Astrocyte (in vitro differentiated cells and primary cell): ENCODE measurements around the gene GLB1L. TPM values are rescaled to one million over a fixed set of nuclear protein-coding genes. Genes with fewer than 3 reads are reported as not detected.

Experiments used
- DNase-seq: peaks from one replicate; pipeline ENCODE4 v3.0.0-alpha.2; 2010; ENCODE audit warnings: low read depth
- FAIRE-seq: peaks from 2 replicates; lab custom pipeline; 2011; peaks lifted over from hg19 to GRCh38; lab: Jason Lieb, UNC
- H2AFZ ChIP-seq: 2 replicates; pipeline ENCODE4 v1.6.0; 2012; ENCODE audit warnings: low read depth, low read length, inconsistent platforms
- H3K27ac ChIP-seq: 2 replicates; pipeline ENCODE4 v1.5.1; 2011; ENCODE audit warnings: low read depth, low read length, inconsistent platforms
- H3K27me3 ChIP-seq: 2 replicates; pipeline ENCODE4 v1.6.0; 2011; ENCODE audit warnings: low read length, inconsistent platforms; ENCODE audit not compliant: insufficient read depth
- H3K36me3 ChIP-seq: 2 replicates; pipeline ENCODE4 v1.5.1; 2011; ENCODE audit warnings: low read length, inconsistent platforms; ENCODE audit not compliant: insufficient read depth
- H3K4me1 ChIP-seq: 2 replicates; pipeline ENCODE4 v1.5.1; 2011; ENCODE audit warnings: low read length, inconsistent platforms; ENCODE audit not compliant: insufficient read depth
- H3K4me2 ChIP-seq: 2 replicates; pipeline ENCODE4 v1.6.0; 2012; ENCODE audit warnings: low read length, inconsistent platforms
- H3K4me3 ChIP-seq: 2 replicates; pipeline ENCODE4 v1.5.1; 2011; ENCODE audit warnings: low read depth, mild to moderate bottlenecking, low read length, inconsistent platforms; ENCODE audit not compliant: insufficient read depth
- H3K79me2 ChIP-seq: 2 replicates; pipeline ENCODE4 v1.6.0; 2012; ENCODE audit warnings: mild to moderate bottlenecking, low read length, inconsistent platforms; ENCODE audit not compliant: insufficient read depth
- H3K9ac ChIP-seq: 2 replicates; pipeline ENCODE4 v1.6.0; 2012; ENCODE audit warnings: mild to moderate bottlenecking, low read length, inconsistent platforms
- H3K9me3 ChIP-seq: 2 replicates; pipeline ENCODE4 v1.5.1; 2012; ENCODE audit warnings: low read depth, mild to moderate bottlenecking, low read length, inconsistent platforms; ENCODE audit not compliant: insufficient read depth
- H4K20me1 ChIP-seq: 2 replicates; pipeline ENCODE4 v1.6.0; 2012; ENCODE audit warnings: low read length, inconsistent platforms; ENCODE audit not compliant: insufficient read depth
- H3K27ac Mint-ChIP-seq: one replicate; pipeline ENCODE4 v1.8.0; 2021; ENCODE audit warnings: mild to moderate bottlenecking, mixed read lengths; ENCODE audit not compliant: unreplicated experiment
- H3K27me3 Mint-ChIP-seq: one replicate; pipeline ENCODE4 v1.8.0; 2021; ENCODE audit warnings: low read depth, mixed read lengths; ENCODE audit not compliant: unreplicated experiment
- H3K36me3 Mint-ChIP-seq: one replicate; pipeline ENCODE4 v1.8.0; 2021; ENCODE audit warnings: low read depth, mixed read lengths; ENCODE audit not compliant: unreplicated experiment
- H3K4me1 Mint-ChIP-seq: one replicate; pipeline ENCODE4 v1.8.0; 2021; ENCODE audit warnings: low read depth, mixed read lengths; ENCODE audit not compliant: unreplicated experiment
- H3K4me3 Mint-ChIP-seq: one replicate; pipeline ENCODE4 v1.8.0; 2021; ENCODE audit warnings: mild to moderate bottlenecking, moderate library complexity, mixed read lengths; ENCODE audit not compliant: unreplicated experiment
- H3K9me3 Mint-ChIP-seq: one replicate; pipeline ENCODE4 v1.8.0; 2021; ENCODE audit warnings: mild to moderate bottlenecking, mixed read lengths; ENCODE audit not compliant: unreplicated experiment
- CTCF ChIP-seq: IDR thresholded peaks from 2 replicates; pipeline ENCODE4 v1.5.1; 2011; ENCODE audit warnings: low read depth, mild to moderate bottlenecking, inconsistent platforms, low read length, moderate library complexity; ENCODE audit not compliant: insufficient read depth
- EZH2 ChIP-seq: IDR thresholded peaks from 2 replicates; pipeline ENCODE4 v1.6.1; 2012; ENCODE audit warnings: mild to moderate bottlenecking, low read length, inconsistent platforms; ENCODE audit not compliant: insufficient read depth
- total RNA-seq: library from RNA; stranded (reverse); gene quantifications from 2 replicates; pipeline ENCODE4 v1.2.1, GENCODE V29; 2021

GLB1L gene
- total RNA-seq, 1 donor from 2014 or later = 2.7 TPM

- H3K4me1 ChIP-seq = peaks cover 13% of the 10 kb centered on the region
- no peak for FAIRE-seq
- H3K9ac ChIP-seq = no peak overlapping the region
- Mint-ChIP-seq H3K4me1 (peaks cover 15% of the 10 kb centered on the region), H3K36me3 (no peaks in the 10 kb centered on the region), H3K4me3 (no peak overlapping the region), H3K27ac (no peak overlapping the region), H3K9me3 (no peaks in the 10 kb centered on the region), H3K27me3 (peaks cover 23% of the 10 kb centered on the region)
- no peaks in the 10 kb centered on the region for H3K9me3 ChIP-seq
- no peak overlapping the region for H2AFZ ChIP-seq
- DNase-seq = no peak
- TF ChIP-seq CTCF (no peak), EZH2 (no peak)
- no peak overlapping the region for H3K27ac ChIP-seq
- no peaks in the 10 kb centered on the region for H3K79me2 ChIP-seq
- no peaks in the 10 kb centered on the region for H4K20me1 ChIP-seq
- H3K4me2 ChIP-seq = no peak overlapping the region
- H3K4me3 ChIP-seq = no peak overlapping the region
- peaks cover 1% of the 10 kb centered on the region for H3K27me3 ChIP-seq
- no peaks in the 10 kb centered on the region for H3K36me3 ChIP-seq
Observed at GRCh38 chr2:219269362-219270054, 24.3 kb upstream of the GLB1L start.

- peaks cover 23% of the 10 kb centered on the region for H3K27me3 Mint-ChIP-seq
- H3K9ac ChIP-seq = no peak overlapping the region
- no peaks in the 10 kb centered on the region for H3K36me3 Mint-ChIP-seq
Observed at GRCh38 chr2:219268294-219268693, 23.1 kb upstream of the GLB1L start.

More at GRCh38 chr2:219268294-219268693, 23.1 kb upstream of the GLB1L start:
- Mint-ChIP-seq H3K27ac (no peak overlapping the region), H3K4me3 (no peak overlapping the region), H3K9me3 (no peaks in the 10 kb centered on the region), H3K4me1 (peaks cover 5% of the 10 kb centered on the region)
- Histone ChIP-seq H3K9me3 (no peaks in the 10 kb centered on the region), H3K27ac (no peak overlapping the region), H3K36me3 (no peaks in the 10 kb centered on the region), H3K27me3 (peaks cover 4% of the 10 kb centered on the region), H3K4me1 (peaks cover under 1% of the 10 kb centered on the region), H2AFZ (no peak overlapping the region), H4K20me1 (no peaks in the 10 kb centered on the region), H3K4me3 (no peak overlapping the region), H3K79me2 (no peaks in the 10 kb centered on the region), H3K4me2 (no peak overlapping the region)
- TF ChIP-seq CTCF (no peak), EZH2 (no peak)
- DNase-seq (no peak), FAIRE-seq (no peak)
